Progenitor cell of endocrine pancreas (in vitro differentiated cells): ENCODE data around the gene ARHGEF2. TPM values are rescaled to one million over a fixed set of nuclear protein-coding genes. Genes with fewer than 3 reads are reported as not detected.
"Not testable (repeated sequence)": the region's sequence is repeated elsewhere in the genome, so short reads cannot be mapped to it uniquely, and the experiment has no call there.

Experiments
- DNase-seq: peaks from one replicate; pipeline ENCODE4 v3.0.0; 2021; ENCODE audit warnings: low spot score; ENCODE audit not compliant: unreplicated experiment
- H3K27ac Mint-ChIP-seq: 2 replicates; pipeline ENCODE4 v1.8.0; 2021; ENCODE audit warnings: mild to moderate bottlenecking, moderate library complexity, mixed read lengths
- H3K27me3 Mint-ChIP-seq: 2 replicates; pipeline ENCODE4 v1.8.0; 2021; ENCODE audit warnings: mixed read lengths
- H3K36me3 Mint-ChIP-seq: 2 replicates; pipeline ENCODE4 v1.8.0; 2022; ENCODE audit warnings: mixed read lengths; ENCODE audit not compliant: insufficient read depth
- H3K4me1 Mint-ChIP-seq: 2 replicates; pipeline ENCODE4 v1.8.0; 2021; ENCODE audit warnings: low read depth, mixed read lengths
- H3K4me3 Mint-ChIP-seq: 2 replicates; pipeline ENCODE4 v1.8.0; 2021; ENCODE audit warnings: low read depth, mild to moderate bottlenecking, moderate library complexity, mixed read lengths
- H3K9me3 Mint-ChIP-seq: 2 replicates; pipeline ENCODE4 v1.8.0; 2021; ENCODE audit warnings: low read depth, mixed read lengths
- total RNA-seq: library from RNA; stranded (reverse); gene quantifications from 2 replicates; pipeline ENCODE4 v1.2.1, GENCODE V29; 2021
- TF ChIP-seq, protein P1 (sequence below): fragments of 200-600 bp; sonication (generic); IDR thresholded peaks from one replicate; pipeline ENCODE4 v1.5.0; 2021; ENCODE audit warnings: antibody characterized with exemption, mild to moderate bottlenecking; ENCODE audit not compliant: unreplicated experiment

Gene ARHGEF2
- total RNA-seq, 1 donor from 2014 or later = 103 TPM

DNA sequence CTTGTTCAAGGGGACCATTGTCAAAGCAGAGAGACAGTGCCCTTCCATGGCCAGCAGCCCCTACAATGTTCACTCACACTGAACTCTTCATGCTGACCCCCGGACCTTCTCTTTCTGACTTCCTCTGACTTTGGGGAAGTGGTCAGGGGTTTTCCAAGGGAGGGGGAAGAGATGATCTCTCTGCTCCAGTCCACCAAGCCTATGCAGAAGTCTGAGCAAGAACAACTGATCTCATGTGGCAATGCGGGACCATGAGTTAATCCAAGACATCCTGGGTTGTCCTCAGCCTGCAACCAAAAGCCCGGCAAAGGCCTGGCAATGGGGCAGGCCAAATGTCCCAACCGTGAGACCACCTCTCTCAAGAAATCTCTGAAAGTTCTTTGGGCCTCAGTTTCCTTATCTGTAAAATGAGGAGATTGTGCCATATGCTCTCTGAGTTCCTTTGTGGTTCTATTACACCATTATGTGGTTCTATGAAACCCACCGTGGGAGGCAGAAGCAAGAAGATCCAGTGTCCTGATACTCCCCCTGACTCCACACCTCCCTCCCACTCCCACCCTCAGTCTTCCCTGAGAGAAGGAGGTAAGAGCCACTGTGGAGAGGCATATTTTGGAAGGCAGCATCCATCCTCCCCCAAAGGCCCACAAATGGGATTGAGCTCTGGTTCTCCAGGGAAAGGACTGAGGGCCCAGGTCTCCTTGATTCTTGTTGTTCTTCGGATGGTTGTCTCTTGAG is 11.8 kb upstream of the ARHGEF2 start:
- Mint-ChIP-seq H3K36me3 (no peaks in the 10 kb centered on the region), H3K4me3 (no peak overlapping the region), H3K4me1 (no peaks in the 10 kb centered on the region), H3K27ac (no peak overlapping the region), H3K27me3 (no peaks in the 10 kb centered on the region), H3K9me3 (no peaks in the 10 kb centered on the region)
- TF ChIP-seq, protein P1, sequence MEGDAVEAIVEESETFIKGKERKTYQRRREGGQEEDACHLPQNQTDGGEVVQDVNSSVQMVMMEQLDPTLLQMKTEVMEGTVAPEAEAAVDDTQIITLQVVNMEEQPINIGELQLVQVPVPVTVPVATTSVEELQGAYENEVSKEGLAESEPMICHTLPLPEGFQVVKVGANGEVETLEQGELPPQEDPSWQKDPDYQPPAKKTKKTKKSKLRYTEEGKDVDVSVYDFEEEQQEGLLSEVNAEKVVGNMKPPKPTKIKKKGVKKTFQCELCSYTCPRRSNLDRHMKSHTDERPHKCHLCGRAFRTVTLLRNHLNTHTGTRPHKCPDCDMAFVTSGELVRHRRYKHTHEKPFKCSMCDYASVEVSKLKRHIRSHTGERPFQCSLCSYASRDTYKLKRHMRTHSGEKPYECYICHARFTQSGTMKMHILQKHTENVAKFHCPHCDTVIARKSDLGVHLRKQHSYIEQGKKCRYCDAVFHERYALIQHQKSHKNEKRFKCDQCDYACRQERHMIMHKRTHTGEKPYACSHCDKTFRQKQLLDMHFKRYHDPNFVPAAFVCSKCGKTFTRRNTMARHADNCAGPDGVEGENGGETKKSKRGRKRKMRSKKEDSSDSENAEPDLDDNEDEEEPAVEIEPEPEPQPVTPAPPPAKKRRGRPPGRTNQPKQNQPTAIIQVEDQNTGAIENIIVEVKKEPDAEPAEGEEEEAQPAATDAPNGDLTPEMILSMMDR = no peak
- no peak for DNase-seq

GRCh38 chr1:155989242-155990004 is 11.1 kb upstream of the ARHGEF2 start:
- Mint-ChIP-seq H3K9me3 (no peaks in the 10 kb centered on the region), H3K27me3 (no peaks in the 10 kb centered on the region), H3K27ac (no peak overlapping the region), H3K36me3 (no peaks in the 10 kb centered on the region), H3K4me3 (no peak overlapping the region), H3K4me1 (peaks cover 2% of the 10 kb centered on the region)
- TF ChIP-seq, protein P1 = peak; percentile 92
- DNase-seq = peak; percentile 62

DNA sequence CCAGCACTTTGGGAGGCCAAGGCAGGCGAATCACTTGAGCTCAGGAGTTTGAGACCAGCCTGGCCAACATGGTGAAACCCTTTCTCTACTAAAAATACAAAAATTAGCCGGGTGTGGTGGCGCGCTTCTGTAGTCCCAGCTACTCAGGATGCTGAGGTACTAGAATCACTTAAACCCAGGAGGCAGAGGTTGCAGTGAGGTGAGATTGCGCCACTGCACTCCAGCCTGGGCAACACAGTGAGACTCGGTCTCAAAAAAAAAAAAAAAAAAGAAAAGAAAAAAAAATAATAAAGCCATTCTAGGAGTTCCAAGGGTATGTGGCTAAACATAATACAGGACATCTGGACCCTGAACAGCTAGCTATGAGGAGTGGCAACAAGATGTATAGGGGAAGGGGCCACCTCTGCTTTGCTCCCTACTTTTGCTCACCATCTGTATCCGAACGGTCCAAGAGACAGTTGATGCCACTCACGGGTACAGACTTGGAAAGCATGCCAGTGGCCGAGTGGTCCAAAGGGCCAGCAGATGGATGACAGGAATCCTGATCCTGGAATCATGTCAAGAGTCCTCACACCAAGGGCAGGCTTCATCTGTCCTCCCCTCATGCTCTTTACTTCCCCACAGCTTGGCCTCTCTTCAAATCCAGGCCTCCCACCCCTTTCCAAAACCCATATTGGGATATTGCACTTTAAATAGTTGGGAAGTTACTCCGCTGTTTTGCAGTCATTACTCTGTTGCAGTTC is 6.7 kb upstream of the ARHGEF2 start:
- not testable (repeated sequence) for H3K27me3 Mint-ChIP-seq, DNase-seq, H3K36me3 Mint-ChIP-seq, H3K9me3 Mint-ChIP-seq, H3K4me3 Mint-ChIP-seq
- Mint-ChIP-seq H3K27ac (peak overlapping the region; percentile 65), H3K4me1 (peaks cover 21% of the 10 kb centered on the region)

GRCh38 chr1:155984341-155984740 is 6.0 kb upstream of the ARHGEF2 start:
- Mint-ChIP-seq H3K9me3 (no peaks in the 10 kb centered on the region), H3K4me1 (peaks cover 26% of the 10 kb centered on the region), H3K4me3 (peak overlapping the region; percentile 70), H3K27ac (peak overlapping the region; percentile 65), H3K27me3 (no peaks in the 10 kb centered on the region), H3K36me3 (no peaks in the 10 kb centered on the region)
- TF ChIP-seq, protein P1 = no peak
- DNase-seq = peak; percentile 31

DNA sequence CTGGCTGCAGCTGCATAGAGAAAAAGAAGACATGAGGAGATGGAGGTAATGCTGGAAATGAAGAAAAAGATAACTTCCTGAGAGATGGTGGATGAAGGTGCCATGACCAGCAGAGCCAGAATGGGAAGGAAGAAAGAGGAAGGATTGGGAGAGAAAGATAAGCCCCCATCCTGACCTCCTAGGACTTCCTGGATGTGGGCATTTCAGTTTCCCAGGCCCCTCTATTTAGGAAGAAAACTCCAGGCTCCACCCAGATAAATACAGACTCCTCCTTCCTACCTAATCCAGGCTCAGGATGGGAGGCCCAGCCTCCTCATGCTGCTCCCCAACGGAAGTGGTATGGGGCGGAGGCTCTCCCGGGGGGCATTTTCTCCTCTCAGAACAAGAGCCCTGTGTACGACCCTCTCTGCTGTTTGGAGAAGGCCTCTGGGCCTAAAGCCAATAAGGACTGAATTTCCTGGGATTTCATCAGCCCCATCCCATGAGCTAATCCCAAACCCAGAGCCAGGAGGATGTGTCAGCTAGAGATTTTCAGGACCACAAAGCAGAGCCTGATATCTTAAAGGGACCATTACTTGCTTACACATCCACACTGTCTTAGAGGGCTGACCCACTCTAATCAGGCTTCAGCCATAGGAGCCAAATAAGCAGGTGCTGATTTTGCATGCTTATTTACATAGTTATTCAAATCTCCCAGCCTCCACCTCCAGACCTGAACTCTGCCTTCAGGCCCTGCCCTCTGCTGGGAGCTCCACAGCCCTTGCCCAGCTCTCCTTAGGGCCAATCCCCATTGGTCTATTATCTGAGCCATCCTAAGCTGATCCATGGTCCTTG is 5.1 kb upstream of the ARHGEF2 start:
- Mint-ChIP-seq H3K4me1 (peaks cover 33% of the 10 kb centered on the region), H3K9me3 (no peaks in the 10 kb centered on the region), H3K27ac (peak overlapping the region; percentile 65), H3K36me3 (no peaks in the 10 kb centered on the region), H3K4me3 (peak overlapping the region; percentile 70), H3K27me3 (no peaks in the 10 kb centered on the region)
- TF ChIP-seq, protein P1 = no peak
- DNase-seq = no peak
